Measurements from ENCODE around the gene RAPGEF1. TPM values are rescaled to one million over a fixed set of nuclear protein-coding genes. Genes with fewer than 3 reads are reported as not detected.
A peak's percentile ranks its signal among the peaks of the same experiment; 100 is the strongest.

RAPGEF1 gene
- total and polyA plus RNA-seq, 2 donors (not counting 1 experiment from before 2014, with no cell fraction given) = 33.3 to 42.8 TPM

- peak overlapping the region; percentile 22 for H3K9ac ChIP-seq (ENCODE audit: insufficient read depth, low read length)
Observed at GRCh38 chr9:131676431-131676972, 63.4 kb downstream of the RAPGEF1 start.

GRCh38 chr9:131675437-131676022 lies 64.3 kb downstream of the RAPGEF1 start:
- Histone ChIP-seq H3K27me3 (ENCODE audit: control insufficient read depth, insufficient read depth, low read length) (no peaks in the 10 kb centered on the region), H4K20me1 (ENCODE audit: control insufficient read depth, extremely low read depth, insufficient read depth, low read length) (no peaks in the 10 kb centered on the region)

More at GRCh38 chr9:131676431-131676972, 63.4 kb downstream of the RAPGEF1 start:
- Histone ChIP-seq H3K27me3 (ENCODE audit: control insufficient read depth, insufficient read depth, low read length) (no peaks in the 10 kb centered on the region), H4K20me1 (ENCODE audit: control insufficient read depth, extremely low read depth, insufficient read depth, low read length) (no peaks in the 10 kb centered on the region), H3K36me3 (ENCODE audit: control insufficient read depth, insufficient read depth, low read length) (no peaks in the 10 kb centered on the region), H3K27ac (ENCODE audit: insufficient read depth, low read length) (peak overlapping the region; percentile 77), H3K4me1 (ENCODE audit: control insufficient read depth, extremely low read depth, insufficient read depth, low read length) (peaks cover 33% of the 10 kb centered on the region), H3K79me2 (ENCODE audit: control insufficient read depth, insufficient read depth, low read length) (peaks cover 15% of the 10 kb centered on the region), H3K4me2 (ENCODE audit: extremely low read depth, insufficient read depth, low read length) (peak overlapping the region; percentile 59), H2AFZ (ENCODE audit: low read length) (no peak overlapping the region), H3K9me3 (ENCODE audit: control insufficient read depth, insufficient read depth, low read depth, low read length) (no peaks in the 10 kb centered on the region), H3K4me3 (replicated peaks in 1 of 4; ENCODE audit: control extremely low read depth in 1 of 4, insufficient read depth in 1 of 4, low read depth in 3 of 4, low read length in 4 of 4) (no peak overlapping the region)
- DNase-seq (ENCODE audit: low read depth in 2 of 2) = no peak
- TF ChIP-seq CTCF (conservative IDR thresholded peaks at IDR 0.05 in 1 of 2, IDR thresholded peaks at IDR 0.05 in 1 of 2; ENCODE audit: low read depth in 1 of 2, low read length in 2 of 2) = no peak
- TF ChIP-seq EZH2 (IDR thresholded peaks at IDR 0.05; ENCODE audit: low read length, missing control alignments) = no peak

More at GRCh38 chr9:131675437-131676022, 64.3 kb downstream of the RAPGEF1 start:
- TF ChIP-seq CTCF (conservative IDR thresholded peaks at IDR 0.05 in 1 of 2, IDR thresholded peaks at IDR 0.05 in 1 of 2; ENCODE audit: low read depth in 1 of 2, low read length in 2 of 2) (no peak), EZH2 (IDR thresholded peaks at IDR 0.05; ENCODE audit: low read length, missing control alignments) (no peak)
- peaks cover 15% of the 10 kb centered on the region for H3K79me2 ChIP-seq (ENCODE audit: control insufficient read depth, insufficient read depth, low read length)
- H3K27ac ChIP-seq (ENCODE audit: insufficient read depth, low read length) = no peak overlapping the region
- no peak overlapping the region for H3K4me3 ChIP-seq (replicated peaks in 1 of 4; ENCODE audit: control extremely low read depth in 1 of 4, insufficient read depth in 1 of 4, low read depth in 3 of 4, low read length in 4 of 4)
- H3K9me3 ChIP-seq (ENCODE audit: control insufficient read depth, insufficient read depth, low read depth, low read length) = no peaks in the 10 kb centered on the region
- no peak overlapping the region for H3K4me2 ChIP-seq (ENCODE audit: extremely low read depth, insufficient read depth, low read length)
- H3K36me3 ChIP-seq (ENCODE audit: control insufficient read depth, insufficient read depth, low read length) = no peaks in the 10 kb centered on the region
- H2AFZ ChIP-seq (ENCODE audit: low read length) = no peak overlapping the region
- H3K9ac ChIP-seq (ENCODE audit: insufficient read depth, low read length) = no peak overlapping the region
- H3K4me1 ChIP-seq (ENCODE audit: control insufficient read depth, extremely low read depth, insufficient read depth, low read length) = peaks cover 33% of the 10 kb centered on the region
- no peak for DNase-seq (ENCODE audit: low read depth in 2 of 2)

All from fibroblast of lung (primary cell).